Hematopoietic multipotent progenitor cell treated with erythropoietin and hydrocortisone succinate and interleukin-3 and kit ligand, for 6 days (in vitro differentiated cells): Measurements from ENCODE around the gene ARSG.
"Not testable (repeated sequence)": the region's sequence is repeated elsewhere in the genome, so short reads cannot be mapped to it uniquely, and the experiment has no call there.

ENCODE experiments used
- DNase-seq: peaks from one replicate; pipeline ENCODE4 v3.0.0-alpha.2; 2015

The ARSG gene

GRCh38 chr17:68290955-68291835 is at the start of gene ARSG, which contains the start of gene SLC16A6:
ARSG (plus strand) TSS chr17:68291495; CDS start chr17:68307494, 15,999 bp downstream.
SLC16A6 (minus strand) TSS chr17:68291127; CDS start chr17:68278320, 12,807 bp downstream.
- DNase-seq, result peak; percentile 63

GRCh38 chr17:68246271-68247028 is 44.8 kb upstream of the ARSG start:
- no peak for DNase-seq

GRCh38 chr17:68247445-68248198 is 43.7 kb upstream of the ARSG start, which contains the start of gene AMZ2:
AMZ2 (plus strand) TSS chr17:68248043; CDS start chr17:68250188, 2,145 bp downstream.
- peak; percentile 93 for DNase-seq

GRCh38 chr17:68248199-68248825 is 43.0 kb upstream of the ARSG start:
- DNase-seq, result peak; percentile 50

GRCh38 chr17:68248891-68249290 is 42.4 kb upstream of the ARSG start:
- DNase-seq, result peak; percentile 41

GRCh38 chr17:68249354-68249765 is 41.9 kb upstream of the ARSG start:
- DNase-seq, result peak; percentile 67

GRCh38 chr17:68253426-68253825 is 37.9 kb upstream of the ARSG start:
- DNase-seq, result not testable (repeated sequence)

- no peak for DNase-seq
These were observed 36.1 kb upstream of the ARSG start for GRCh38 chr17:68255151-68255550.

GRCh38 chr17:68255731-68256538 is 35.4 kb upstream of the ARSG start:
- peak; percentile 85 for DNase-seq

- not testable (repeated sequence) for DNase-seq
These were observed 34.6 kb upstream of the ARSG start for GRCh38 chr17:68256701-68257100.

- DNase-seq, result no peak
These were observed 33.4 kb upstream of the ARSG start for GRCh38 chr17:68257934-68258333.

GRCh38 chr17:68258890-68259647 is 32.2 kb upstream of the ARSG start:
- DNase-seq, result peak; percentile 31

- DNase-seq, result not testable (repeated sequence)
These were observed 31.7 kb upstream of the ARSG start for GRCh38 chr17:68259648-68259951.

- DNase-seq, result no peak
These were observed 31.1 kb upstream of the ARSG start for GRCh38 chr17:68260051-68260762.

- not testable (repeated sequence) for DNase-seq
These were observed 28.8 kb upstream of the ARSG start for GRCh38 chr17:68262467-68262866.

GRCh38 chr17:68263101-68263681 is 28.1 kb upstream of the ARSG start:
- DNase-seq, result peak; percentile 51

GRCh38 chr17:68265833-68266232 is 25.5 kb upstream of the ARSG start:
- DNase-seq, result not testable (repeated sequence)

GRCh38 chr17:68273722-68274121 is 17.6 kb upstream of the ARSG start:
- no peak for DNase-seq

GRCh38 chr17:68276339-68276738 is 15.0 kb upstream of the ARSG start:
- DNase-seq, result not testable (repeated sequence)

- DNase-seq, result no peak
These were observed 13.5 kb upstream of the ARSG start for GRCh38 chr17:68277807-68278206.
